HepG2 (cell line): ENCODE measurements around the gene GOT1.

Source experiments
- FOXK2 ChIP-seq: fragments of 450-650 bp; IDR thresholded peaks from 2 replicates; pipeline ENCODE4 v1.6.1; 2016
- MEF2D ChIP-seq: sonication (generic); formaldehyde crosslinking; IDR thresholded peaks from 2 replicates; pipeline ENCODE4 v1.5.1; 2020; ENCODE audit warnings: mild to moderate bottlenecking, missing genetic modification reagents
- PRMT3 ChIP-seq: sonication (generic); formaldehyde crosslinking; IDR thresholded peaks from 2 replicates; pipeline ENCODE4 v1.8.1; 2022; ENCODE audit warnings: low read depth, mild to moderate bottlenecking, moderate library complexity, missing genetic modification reagents, borderline replicate concordance
- SKIL ChIP-seq: sonication (generic); formaldehyde crosslinking; IDR thresholded peaks from 2 replicates; pipeline ENCODE4 v1.8.0; 2022; ENCODE audit warnings: missing genetic modification reagents, mild to moderate bottlenecking, moderate library complexity, borderline replicate concordance
- SRF ChIP-seq: IDR thresholded peaks from 2 replicates; pipeline ENCODE4 v1.6.1; 2011; ENCODE audit warnings: mild to moderate bottlenecking, low read depth, low read length, moderate library complexity
- TCF7L2 ChIP-seq: IDR thresholded peaks from 2 replicates; pipeline ENCODE4 v1.6.1; 2011; ENCODE audit warnings: mild to moderate bottlenecking, low read depth, low read length, moderate library complexity
- ZBTB21 ChIP-seq: sonication (generic); formaldehyde crosslinking; IDR thresholded peaks from 2 replicates; pipeline ENCODE4 v1.4.0; 2020; ENCODE audit warnings: missing genetic modification reagents
- ZNF292 ChIP-seq: sonication (generic); formaldehyde crosslinking; IDR thresholded peaks from 2 replicates; pipeline ENCODE4 v1.8.1; 2022; ENCODE audit warnings: mild to moderate bottlenecking, low read depth, missing genetic modification reagents, borderline replicate concordance
- ZNF30 ChIP-seq: sonication (generic); formaldehyde crosslinking; IDR thresholded peaks from 2 replicates; pipeline ENCODE4 v1.5.0; 2020; ENCODE audit warnings: mild to moderate bottlenecking, missing genetic modification reagents
- ZNF784 ChIP-seq: sonication (generic); formaldehyde crosslinking; IDR thresholded peaks from 2 replicates; pipeline ENCODE4 v1.5.1; 2020; ENCODE audit warnings: missing genetic modification reagents, mild to moderate bottlenecking, borderline replicate concordance

DNA sequence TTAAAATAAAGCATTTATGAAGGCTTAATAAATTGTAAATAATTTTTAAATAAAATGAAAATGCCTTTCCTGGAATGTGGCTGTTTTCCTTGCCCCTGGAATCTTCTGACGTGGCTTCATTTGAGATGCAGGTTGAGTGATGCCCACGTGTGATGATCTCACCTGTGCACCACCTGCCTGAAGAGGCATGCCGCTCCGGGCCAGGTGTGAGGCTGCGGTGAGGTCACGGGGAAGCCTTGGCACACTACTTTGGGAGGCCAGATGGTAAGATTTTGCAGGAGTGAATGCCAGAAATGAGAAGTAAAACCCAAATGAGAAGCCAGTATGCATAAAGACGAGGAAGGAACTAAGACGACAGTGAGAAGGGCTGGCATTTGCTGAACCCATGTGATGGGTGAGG is 36.2 kb downstream of the GOT1 start:
- TF ChIP-seq FOXK2 (no peak), MEF2D (CRISPR knock-in tag) (no peak), TCF7L2 (no peak), ZBTB21 (no peak), ZNF30 (CRISPR knock-in tag) (no peak), SKIL (CRISPR knock-in tag) (no peak), SRF (no peak), ZNF292 (CRISPR knock-in tag) (no peak), PRMT3 (CRISPR knock-in tag) (no peak), ZNF784 (CRISPR knock-in tag) (no peak)
